GM12865 (cell line): ENCODE measurements around the gene YARS2.
"Not testable (repeated sequence)": the region's sequence is repeated elsewhere in the genome, so short reads cannot be mapped to it uniquely, and the experiment has no call there.

Experiments used
- DNase-seq: peaks from one replicate; pipeline ENCODE4 v3.0.0; 2010; ENCODE audit warnings: low read depth
- H3K4me3 ChIP-seq: 2 replicates; pipeline ENCODE4 v1.5.1; 2011; ENCODE audit warnings: mild to moderate bottlenecking, low read depth, low read length, control low read depth
- TF ChIP-seq, protein P1 (sequence below): IDR thresholded peaks from 2 replicates; pipeline ENCODE4 v1.5.1; 2011; ENCODE audit warnings: low read length, control low read depth, low read depth, inconsistent platforms; ENCODE audit not compliant: insufficient read depth; ENCODE audit errors: missing control alignments

YARS2 gene

DNA sequence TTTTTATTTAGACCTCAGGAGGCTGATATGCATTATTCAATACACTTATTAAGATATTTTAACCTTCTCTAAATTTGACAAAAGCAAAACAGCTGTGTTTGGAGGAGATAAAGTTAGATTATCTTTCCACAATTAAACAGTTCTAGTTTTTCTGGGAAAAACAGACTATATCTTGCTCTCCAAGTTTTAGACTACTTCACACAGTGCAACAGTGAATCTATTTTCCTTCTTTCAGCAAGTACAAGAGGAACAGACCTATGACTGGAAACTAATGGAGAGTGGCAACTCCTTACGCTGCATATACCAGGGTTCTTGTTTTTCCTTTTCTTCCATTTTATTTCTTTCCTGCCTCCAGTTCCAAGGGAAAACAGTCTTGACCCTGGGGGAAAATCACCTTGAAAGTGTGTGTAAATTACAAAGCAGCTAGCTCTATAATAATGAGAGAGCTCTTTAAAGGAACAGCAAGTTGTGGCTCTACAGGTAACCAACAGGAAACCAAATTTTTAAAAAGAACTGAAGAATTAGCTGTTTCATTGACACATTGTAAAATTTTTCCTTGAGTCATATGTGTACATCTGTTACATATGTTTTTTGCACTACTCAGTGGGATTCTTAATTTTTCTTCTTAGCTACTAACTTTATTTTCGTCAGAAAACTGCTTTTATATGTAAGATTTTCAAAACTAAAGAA is 49.2 kb downstream of the YARS2 start:
- no peak overlapping the region for H3K4me3 ChIP-seq
- no peak for DNase-seq
- TF ChIP-seq, protein P1, sequence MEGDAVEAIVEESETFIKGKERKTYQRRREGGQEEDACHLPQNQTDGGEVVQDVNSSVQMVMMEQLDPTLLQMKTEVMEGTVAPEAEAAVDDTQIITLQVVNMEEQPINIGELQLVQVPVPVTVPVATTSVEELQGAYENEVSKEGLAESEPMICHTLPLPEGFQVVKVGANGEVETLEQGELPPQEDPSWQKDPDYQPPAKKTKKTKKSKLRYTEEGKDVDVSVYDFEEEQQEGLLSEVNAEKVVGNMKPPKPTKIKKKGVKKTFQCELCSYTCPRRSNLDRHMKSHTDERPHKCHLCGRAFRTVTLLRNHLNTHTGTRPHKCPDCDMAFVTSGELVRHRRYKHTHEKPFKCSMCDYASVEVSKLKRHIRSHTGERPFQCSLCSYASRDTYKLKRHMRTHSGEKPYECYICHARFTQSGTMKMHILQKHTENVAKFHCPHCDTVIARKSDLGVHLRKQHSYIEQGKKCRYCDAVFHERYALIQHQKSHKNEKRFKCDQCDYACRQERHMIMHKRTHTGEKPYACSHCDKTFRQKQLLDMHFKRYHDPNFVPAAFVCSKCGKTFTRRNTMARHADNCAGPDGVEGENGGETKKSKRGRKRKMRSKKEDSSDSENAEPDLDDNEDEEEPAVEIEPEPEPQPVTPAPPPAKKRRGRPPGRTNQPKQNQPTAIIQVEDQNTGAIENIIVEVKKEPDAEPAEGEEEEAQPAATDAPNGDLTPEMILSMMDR: no peak

DNA sequence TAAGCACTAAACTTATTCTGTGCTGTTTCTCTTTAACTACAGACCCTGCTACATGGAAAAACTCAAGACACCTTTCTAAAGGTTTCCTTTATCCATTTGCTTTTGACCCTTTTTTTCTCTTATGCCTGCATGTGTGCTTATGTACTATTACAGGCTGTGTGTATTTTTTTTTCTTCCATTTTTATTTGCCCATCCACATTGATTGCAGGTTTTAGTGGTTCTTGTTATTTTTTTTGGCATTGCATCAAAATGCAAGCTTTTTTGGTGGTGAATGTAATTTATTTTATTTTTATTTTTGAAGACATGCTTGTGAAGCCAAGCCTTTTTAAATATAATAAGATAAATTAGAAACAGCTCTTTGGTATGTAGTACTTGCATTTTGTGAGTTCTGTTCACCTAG is 49.9 kb downstream of the YARS2 start:
- no peak for DNase-seq
- no peak overlapping the region for H3K4me3 ChIP-seq
- TF ChIP-seq, protein P1: no peak

DNA sequence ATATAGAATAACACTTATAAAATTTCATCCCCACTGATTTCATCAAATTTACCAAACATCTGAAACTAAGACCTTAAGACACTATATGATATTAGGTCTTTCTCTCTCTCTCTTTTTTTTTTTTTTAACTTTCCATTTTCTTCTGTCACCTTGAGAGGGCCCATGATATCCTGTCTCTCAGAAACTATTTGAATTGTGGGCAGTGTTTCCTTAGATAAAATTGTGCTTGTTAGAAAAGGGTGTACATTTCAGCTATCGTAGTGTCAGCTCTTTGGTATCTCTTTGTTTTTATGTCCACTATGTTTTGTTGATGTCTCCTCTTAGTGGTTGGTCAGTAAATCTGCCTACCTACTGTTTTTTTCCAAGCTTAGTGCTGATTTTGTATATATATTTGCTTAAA is 52.8 kb downstream of the YARS2 start:
- TF ChIP-seq, protein P1: no peak
- DNase-seq: no peak
- no peak overlapping the region for H3K4me3 ChIP-seq

DNA sequence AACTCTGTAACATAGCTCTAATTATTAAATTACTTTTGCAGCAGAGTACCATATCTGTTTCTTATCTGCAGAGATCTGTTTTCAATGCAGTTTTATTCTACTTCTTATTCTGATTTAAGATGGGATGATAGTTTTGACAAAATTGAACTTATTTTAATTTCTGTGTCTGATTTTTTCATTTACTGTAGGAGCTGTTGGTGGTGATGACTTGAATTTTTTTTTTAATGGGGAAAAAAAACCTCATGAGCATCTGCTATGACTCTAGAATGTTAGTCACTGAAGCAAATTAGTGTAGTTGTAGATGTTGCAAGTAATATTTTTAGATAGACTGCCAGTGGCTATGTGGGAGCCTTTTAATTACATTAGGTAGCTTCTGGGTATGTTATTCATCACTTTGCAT is 53.2 kb downstream of the YARS2 start:
- no peak for DNase-seq
- TF ChIP-seq, protein P1: no peak
- H3K4me3 ChIP-seq: no peak overlapping the region

DNA sequence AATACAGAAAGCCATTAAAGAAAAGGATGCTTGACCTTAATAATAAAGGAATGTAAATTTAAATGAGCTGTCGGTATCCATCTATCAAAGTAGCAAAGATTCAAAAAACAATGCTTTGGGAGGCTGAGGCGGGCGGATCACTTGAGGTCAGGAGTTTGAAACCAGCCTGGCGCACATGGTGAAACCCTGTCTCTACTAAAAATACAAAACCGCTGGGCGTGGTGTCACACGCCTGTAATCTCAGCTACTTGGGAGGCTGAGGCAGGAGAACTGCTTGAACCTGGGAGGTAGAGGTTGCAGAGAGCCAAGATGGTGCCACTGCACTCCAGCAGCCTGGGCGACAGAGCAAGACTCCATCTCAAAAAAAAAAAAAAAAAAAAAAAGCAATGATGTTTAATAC is 56.3 kb downstream of the YARS2 start:
- not testable (repeated sequence) for DNase-seq, H3K4me3 ChIP-seq

DNA sequence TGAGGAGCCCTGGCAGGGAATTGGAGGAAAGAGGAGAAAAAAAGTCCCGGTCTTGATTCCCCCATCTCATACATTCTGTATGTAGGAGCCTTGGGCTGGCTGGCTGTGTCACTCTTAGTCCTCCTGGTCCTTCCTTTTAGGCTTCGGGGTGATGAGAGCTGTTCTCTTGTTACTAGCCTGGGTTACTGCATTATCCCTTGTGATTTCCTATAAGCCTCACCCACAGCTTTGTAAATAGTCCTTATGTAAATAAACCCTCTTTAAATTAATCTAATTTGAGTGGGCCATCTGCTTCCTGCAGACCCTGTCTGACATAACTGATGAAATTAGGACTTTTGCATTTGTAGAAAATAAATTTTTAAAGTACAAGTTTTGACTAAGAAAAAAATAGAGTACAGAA is 57.4 kb downstream of the YARS2 start:
- TF ChIP-seq, protein P1: no peak
- DNase-seq: no peak
- no peak overlapping the region for H3K4me3 ChIP-seq

DNA sequence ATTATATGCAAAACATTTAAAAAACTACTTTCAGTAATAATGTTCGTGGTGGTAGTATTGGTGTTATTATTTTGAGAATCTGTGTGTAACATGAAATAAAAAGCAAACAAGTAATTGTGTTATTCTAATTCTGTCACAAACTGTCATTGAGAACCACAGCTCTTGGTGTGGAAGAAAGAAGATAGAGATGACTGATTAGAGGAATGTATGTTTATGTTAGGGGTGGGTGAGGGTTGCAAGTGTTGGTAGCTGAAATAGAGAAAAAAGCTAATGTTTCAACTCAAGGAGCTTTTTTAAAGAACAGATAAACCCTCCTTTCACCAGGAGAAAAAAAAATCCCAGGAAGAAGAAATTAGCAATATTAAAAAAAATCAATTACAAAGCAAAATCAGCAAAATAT is 58.3 kb downstream of the YARS2 start:
- DNase-seq: no peak
- no peak overlapping the region for H3K4me3 ChIP-seq
- TF ChIP-seq, protein P1: no peak
